Cardiac muscle cell (in vitro differentiated cells and primary cell): Measurements from ENCODE around the gene IQCN. TPM values are rescaled to one million over a fixed set of nuclear protein-coding genes. Genes with fewer than 3 reads are reported as not detected.

Experiments
- DNase-seq, 2 donors: peaks; one replicate each; pipeline versions ENCODE4 v3.0.0 to v3.0.0-alpha.2; 2010 to 2017; ENCODE audit warnings: low read depth in 1 of 2, low spot score in 1 of 2
- H3K27ac ChIP-seq: fragments of 200-600 bp; sonication (generic); 2 replicates; pipeline ENCODE4 v1.5.1; 2016
- H3K27me3 ChIP-seq: fragments of 200-600 bp; sonication (generic); 2 replicates; pipeline ENCODE4 v1.6.0; 2016; ENCODE audit warnings: control low read depth
- H3K36me3 ChIP-seq: fragments of 200-600 bp; sonication (generic); 2 replicates; pipeline ENCODE4 v1.5.1; 2016; ENCODE audit warnings: control low read depth
- H3K4me1 ChIP-seq: fragments of 200-600 bp; sonication (generic); 2 replicates; pipeline ENCODE4 v1.8.1; 2017; ENCODE audit warnings: low read depth, mild to moderate bottlenecking, mixed run types
- H3K4me3 ChIP-seq: fragments of 200-600 bp; sonication (generic); 2 replicates; pipeline ENCODE4 v1.5.1; 2016; ENCODE audit warnings: mild to moderate bottlenecking
- H3K9me3 ChIP-seq: fragments of 200-600 bp; sonication (generic); 2 replicates; pipeline ENCODE4 v1.5.1; 2017; ENCODE audit warnings: low read depth, mild to moderate bottlenecking, control low read depth
- polyA plus RNA-seq: library from polyadenylated mRNA; unstranded; fragments of >200 nt; fragmentation: Nextera tagmentation; extraction: Ambion mirVana; gene quantifications from 2 replicates; pipeline ENCODE4 v1.2.1, GENCODE V29; 2016
- total RNA-seq: library from RNA; depleted of rRNA; stranded (reverse); fragments of >200 nt; gene quantifications from 2 replicates; pipeline ENCODE4 v1.2.3, GENCODE V29; 2016
- TF ChIP-seq, protein P1 (sequence below): IDR thresholded peaks from 2 replicates; pipeline ENCODE4 v1.5.1; 2012; ENCODE audit warnings: low read depth, mild to moderate bottlenecking, low read length

The IQCN gene
- total and polyA plus RNA-seq, 2 experiments from 2014 or later, result 0.38 to 3.2 TPM

DNA sequence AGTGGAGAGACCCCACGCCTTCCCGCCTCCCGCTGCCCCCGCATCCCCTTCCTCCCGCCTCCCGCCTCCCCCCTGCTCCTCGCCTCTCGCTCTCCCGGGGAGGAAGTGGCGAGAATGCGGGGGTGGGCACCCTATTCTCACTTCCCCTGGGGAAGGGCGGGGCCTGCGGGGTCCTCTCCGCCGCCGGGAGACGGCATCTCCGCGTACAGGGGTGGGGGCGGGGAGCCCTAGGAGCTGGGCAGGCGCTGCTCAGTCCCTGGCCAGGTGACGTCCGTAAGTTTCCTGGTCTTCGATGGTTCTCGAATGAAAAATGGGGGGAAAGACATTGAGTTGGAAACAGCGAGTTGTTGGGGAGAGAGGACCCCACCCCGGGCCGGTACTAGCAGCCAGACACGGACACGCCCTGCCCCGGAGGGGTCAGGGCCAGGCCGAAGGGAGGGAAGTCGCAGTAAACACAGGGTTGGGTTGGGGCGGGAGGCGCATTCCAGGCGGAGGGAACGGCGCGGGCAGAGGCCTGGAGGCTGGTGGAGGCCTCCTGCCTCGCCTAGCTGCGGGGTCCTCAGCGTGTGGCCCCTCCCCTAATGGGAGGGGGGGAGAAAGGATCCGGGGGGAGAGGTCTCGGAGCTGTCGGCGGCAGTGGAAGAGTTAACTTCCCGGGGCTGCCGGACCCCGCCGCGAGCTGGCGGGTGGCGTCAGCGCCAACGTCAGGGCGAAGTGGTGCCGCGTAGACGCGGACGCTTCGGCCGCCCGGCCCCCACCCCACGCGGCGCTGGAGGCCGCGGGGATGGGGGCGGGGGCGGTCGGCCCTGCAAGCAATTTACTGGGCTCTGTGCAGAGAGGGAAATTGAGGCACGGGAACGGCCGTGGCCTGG lies 17.6 kb upstream of the IQCN start:
- peaks cover 15% of the 10 kb centered on the region for H3K4me1 ChIP-seq
- TF ChIP-seq, protein P1, sequence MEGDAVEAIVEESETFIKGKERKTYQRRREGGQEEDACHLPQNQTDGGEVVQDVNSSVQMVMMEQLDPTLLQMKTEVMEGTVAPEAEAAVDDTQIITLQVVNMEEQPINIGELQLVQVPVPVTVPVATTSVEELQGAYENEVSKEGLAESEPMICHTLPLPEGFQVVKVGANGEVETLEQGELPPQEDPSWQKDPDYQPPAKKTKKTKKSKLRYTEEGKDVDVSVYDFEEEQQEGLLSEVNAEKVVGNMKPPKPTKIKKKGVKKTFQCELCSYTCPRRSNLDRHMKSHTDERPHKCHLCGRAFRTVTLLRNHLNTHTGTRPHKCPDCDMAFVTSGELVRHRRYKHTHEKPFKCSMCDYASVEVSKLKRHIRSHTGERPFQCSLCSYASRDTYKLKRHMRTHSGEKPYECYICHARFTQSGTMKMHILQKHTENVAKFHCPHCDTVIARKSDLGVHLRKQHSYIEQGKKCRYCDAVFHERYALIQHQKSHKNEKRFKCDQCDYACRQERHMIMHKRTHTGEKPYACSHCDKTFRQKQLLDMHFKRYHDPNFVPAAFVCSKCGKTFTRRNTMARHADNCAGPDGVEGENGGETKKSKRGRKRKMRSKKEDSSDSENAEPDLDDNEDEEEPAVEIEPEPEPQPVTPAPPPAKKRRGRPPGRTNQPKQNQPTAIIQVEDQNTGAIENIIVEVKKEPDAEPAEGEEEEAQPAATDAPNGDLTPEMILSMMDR, result no peak
- peak overlapping the region; percentile 94 for H3K27ac ChIP-seq
- H3K27me3 ChIP-seq, result no peaks in the 10 kb centered on the region
- peak; percentile 85 to 93 for DNase-seq
- H3K36me3 ChIP-seq, result no peaks in the 10 kb centered on the region
- no peaks in the 10 kb centered on the region for H3K9me3 ChIP-seq
- peak overlapping the region; percentile 51 for H3K4me3 ChIP-seq

- Histone ChIP-seq H3K36me3 (no peaks in the 10 kb centered on the region), H3K9me3 (no peaks in the 10 kb centered on the region), H3K4me3 (peak overlapping the region; percentile 51), H3K4me1 (peaks cover 15% of the 10 kb centered on the region), H3K27me3 (no peaks in the 10 kb centered on the region), H3K27ac (peak overlapping the region; percentile 94)
- TF ChIP-seq, protein P1, result peak; percentile 10
- DNase-seq, result peak in 1 of 2 donors; percentile 24
Measured at GRCh38 chr19:18291019-18291524, 16.8 kb upstream of the IQCN start.

GRCh38 chr19:18290302-18291018 lies 16.2 kb upstream of the IQCN start:
- no peak overlapping the region for H3K4me3 ChIP-seq
- H3K27ac ChIP-seq, result peak overlapping the region; percentile 94
- H3K27me3 ChIP-seq, result no peaks in the 10 kb centered on the region
- DNase-seq, result peak in 1 of 2 donors; percentile 43
- peaks cover 15% of the 10 kb centered on the region for H3K4me1 ChIP-seq
- H3K9me3 ChIP-seq, result no peaks in the 10 kb centered on the region
- TF ChIP-seq, protein P1, result no peak
- H3K36me3 ChIP-seq, result no peaks in the 10 kb centered on the region

GRCh38 chr19:18289471-18290301 lies 15.4 kb upstream of the IQCN start:
- Histone ChIP-seq H3K4me3 (no peak overlapping the region), H3K36me3 (no peaks in the 10 kb centered on the region), H3K4me1 (peaks cover 19% of the 10 kb centered on the region), H3K9me3 (no peaks in the 10 kb centered on the region), H3K27me3 (no peaks in the 10 kb centered on the region), H3K27ac (peak overlapping the region; percentile 33)
- TF ChIP-seq, protein P1, result no peak
- no peak for DNase-seq
